AG04450 (cell line): ENCODE measurements around the gene PRMT3. TPM values are rescaled to one million over a fixed set of nuclear protein-coding genes. Genes with fewer than 3 reads are reported as not detected.

ENCODE experiments used
- CTCF ChIA-PET: fragments of 300-600, 350-600 bp; formaldehyde crosslinking; extraction: SDS; loops from one replicate; lab custom pipeline; 2022; ENCODE audit warnings: antibody characterized with exemption, inconsistent platforms; lab: Charles Lee
- POLR2A ChIA-PET: fragments of 350-600 bp; formaldehyde crosslinking; extraction: SDS; loops from one replicate; lab custom pipeline; 2021; ENCODE audit warnings: antibody characterized with exemption, inconsistent platforms; lab: Yijun Ruan, JAX
- DNase-seq: peaks from one replicate; pipeline ENCODE4 v3.0.0-alpha.2; 2011; ENCODE audit warnings: low read depth, low spot score
- H3K27ac ChIP-seq: one replicate; pipeline ENCODE4 v1.5.1; 2012; ENCODE audit warnings: low read depth, low read length, control low read depth
- H3K27me3 ChIP-seq: one replicate; pipeline ENCODE4 v1.6.0; 2012; ENCODE audit warnings: low read length; ENCODE audit not compliant: control insufficient read depth, insufficient read depth
- H3K4me3 ChIP-seq: 2 replicates; pipeline ENCODE4 v1.5.1; 2011; ENCODE audit warnings: mild to moderate bottlenecking, low read depth, low read length, control low read depth
- H3K9me3 ChIP-seq: 2 replicates; pipeline ENCODE4 v1.5.1; 2012; ENCODE audit warnings: low read length; ENCODE audit not compliant: control insufficient read depth, insufficient read depth
- polyA plus RNA-seq: library from polyadenylated mRNA; depleted of rRNA; stranded (reverse); fragments of >200 nt; gene quantifications from 2 replicates; pipeline ENCODE4 v1.2.3, GENCODE V29; 2011
- TF ChIP-seq, protein P1 (sequence below): IDR thresholded peaks from 2 replicates; pipeline ENCODE4 v1.5.1; 2011; ENCODE audit warnings: low read depth, low read length, control low read depth, inconsistent platforms

PRMT3 gene
- polyA plus RNA-seq, 1 experiment = 14.8 TPM

DNA sequence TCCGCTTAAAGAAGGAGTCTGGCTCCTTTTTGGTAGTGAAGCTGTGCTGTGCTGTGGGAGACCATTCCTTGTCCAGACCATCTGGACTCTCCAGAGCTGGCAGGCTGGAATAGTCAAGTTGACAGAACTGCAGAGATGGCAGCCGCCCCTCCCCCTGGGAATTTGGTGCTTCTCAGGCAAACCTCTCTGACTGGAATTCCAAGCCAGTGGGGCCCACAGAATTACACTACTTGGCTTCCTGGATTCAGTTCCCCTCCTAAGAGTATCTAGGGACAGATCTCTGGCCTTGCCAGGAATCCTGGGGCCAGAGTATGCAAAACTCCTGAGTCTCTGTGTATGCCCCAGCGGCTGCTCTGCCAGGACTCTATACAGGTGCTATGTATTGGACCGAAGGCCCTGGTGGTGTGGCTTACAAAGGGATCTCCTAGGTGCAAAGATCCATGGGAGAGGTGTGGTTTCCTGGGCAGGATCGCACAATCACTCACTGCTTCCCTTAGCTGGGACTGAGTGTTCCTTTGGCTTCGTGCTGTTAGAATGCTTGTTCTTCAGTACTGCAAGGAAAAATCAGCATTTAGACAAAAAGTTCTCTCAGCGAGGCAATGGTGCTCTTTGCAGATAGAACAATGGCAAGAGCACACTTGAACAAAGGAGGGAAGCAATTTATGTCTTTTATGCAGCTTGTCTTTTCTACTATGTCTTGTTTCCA, 86.8 kb downstream of the PRMT3 start:
- no peak for DNase-seq
- Histone ChIP-seq H3K9me3 (no peaks in the 10 kb centered on the region; the same call in 1 of the 2 replicates), H3K4me3 (no peak overlapping the region), H3K27ac (no peak overlapping the region), H3K27me3 (no peaks in the 10 kb centered on the region)
- ChIA-PET POLR2A (interaction anchor here (0.6 kb wide), 1 partner anchor 10 kb away, joined by 3 read pairs; no protein-coding TSS in a partner anchor), CTCF (no interaction called here)
- TF ChIP-seq, protein P1, sequence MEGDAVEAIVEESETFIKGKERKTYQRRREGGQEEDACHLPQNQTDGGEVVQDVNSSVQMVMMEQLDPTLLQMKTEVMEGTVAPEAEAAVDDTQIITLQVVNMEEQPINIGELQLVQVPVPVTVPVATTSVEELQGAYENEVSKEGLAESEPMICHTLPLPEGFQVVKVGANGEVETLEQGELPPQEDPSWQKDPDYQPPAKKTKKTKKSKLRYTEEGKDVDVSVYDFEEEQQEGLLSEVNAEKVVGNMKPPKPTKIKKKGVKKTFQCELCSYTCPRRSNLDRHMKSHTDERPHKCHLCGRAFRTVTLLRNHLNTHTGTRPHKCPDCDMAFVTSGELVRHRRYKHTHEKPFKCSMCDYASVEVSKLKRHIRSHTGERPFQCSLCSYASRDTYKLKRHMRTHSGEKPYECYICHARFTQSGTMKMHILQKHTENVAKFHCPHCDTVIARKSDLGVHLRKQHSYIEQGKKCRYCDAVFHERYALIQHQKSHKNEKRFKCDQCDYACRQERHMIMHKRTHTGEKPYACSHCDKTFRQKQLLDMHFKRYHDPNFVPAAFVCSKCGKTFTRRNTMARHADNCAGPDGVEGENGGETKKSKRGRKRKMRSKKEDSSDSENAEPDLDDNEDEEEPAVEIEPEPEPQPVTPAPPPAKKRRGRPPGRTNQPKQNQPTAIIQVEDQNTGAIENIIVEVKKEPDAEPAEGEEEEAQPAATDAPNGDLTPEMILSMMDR = no peak

DNA sequence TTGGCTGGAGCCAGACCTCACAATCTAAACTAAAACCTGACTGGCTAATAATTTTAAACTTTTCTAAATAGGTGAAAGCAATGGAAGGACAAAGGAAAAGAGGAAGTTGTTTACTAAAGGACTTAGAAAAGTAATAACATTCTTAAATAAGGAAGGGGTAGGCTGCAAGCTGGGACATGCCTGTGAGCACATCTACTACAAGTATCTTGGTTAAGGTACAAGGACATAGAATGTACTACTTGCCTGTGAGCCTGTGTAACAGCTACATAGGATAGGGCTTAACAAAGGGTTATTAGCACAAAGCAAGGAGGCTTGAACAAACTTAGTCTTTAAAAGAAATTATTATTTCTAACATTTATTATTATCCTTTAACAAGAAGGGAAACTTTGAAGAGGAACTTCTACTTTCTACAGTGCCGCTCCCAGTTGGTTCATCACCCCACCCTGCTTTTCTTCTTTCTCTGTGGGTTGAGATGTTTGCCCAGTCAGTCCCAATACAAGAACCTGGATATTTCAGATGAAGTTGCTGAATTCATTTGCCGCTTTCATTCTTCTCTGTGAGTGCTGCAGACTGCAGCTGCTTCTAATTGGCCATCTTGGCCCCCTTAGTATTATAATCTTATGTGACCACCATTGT, 87.5 kb downstream of the PRMT3 start:
- TF ChIP-seq, protein P1 = no peak
- H3K27me3 ChIP-seq = no peaks in the 10 kb centered on the region
- ChIA-PET POLR2A (no interaction called here), CTCF (no interaction called here)
- H3K4me3 ChIP-seq = no peak overlapping the region
- H3K9me3 ChIP-seq = no peaks in the 10 kb centered on the region; the same call in 1 of the 2 replicates
- DNase-seq = no peak
- no peak overlapping the region for H3K27ac ChIP-seq

DNA sequence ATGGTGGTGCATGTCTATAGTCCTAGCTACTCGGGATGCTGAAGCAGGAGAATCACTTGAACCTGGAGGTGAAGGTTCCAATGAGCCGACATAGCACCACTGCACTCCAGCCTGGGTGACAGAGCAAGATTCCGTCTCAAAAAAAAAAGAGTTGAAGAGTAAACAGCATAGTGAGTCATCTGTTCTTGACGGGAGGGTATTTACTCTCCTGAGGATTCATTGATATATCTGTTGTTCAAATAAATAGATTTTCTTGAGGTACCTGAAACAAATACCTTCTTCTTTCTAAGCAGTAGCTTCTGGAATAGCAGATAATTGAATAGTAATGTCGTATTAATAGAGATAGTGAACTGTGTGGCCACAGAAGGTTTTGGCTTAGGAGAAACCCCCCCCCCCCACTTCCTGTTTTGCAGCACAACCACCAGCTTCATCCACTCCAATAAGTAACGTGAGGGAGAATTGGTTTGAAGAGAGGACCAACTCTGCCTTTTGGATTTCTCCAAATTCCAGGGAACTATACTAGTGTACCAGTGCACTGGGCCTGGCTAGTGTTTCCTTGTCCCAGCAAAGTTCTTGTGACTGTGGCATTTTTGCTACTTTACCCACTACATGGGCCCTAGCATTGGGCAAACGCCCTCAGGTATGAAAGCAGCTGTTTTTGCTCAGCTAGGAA, 90.0 kb downstream of the PRMT3 start:
- Histone ChIP-seq H3K27me3 (no peaks in the 10 kb centered on the region), H3K27ac (no peak overlapping the region), H3K4me3 (no peak overlapping the region), H3K9me3 (no peaks in the 10 kb centered on the region)
- CTCF ChIA-PET = interaction anchor here (0.8 kb wide), 1 partner anchor 81 kb away, joined by 3 read pairs; no protein-coding TSS in a partner anchor
- POLR2A ChIA-PET = no interaction called here
- DNase-seq = no peak
- TF ChIP-seq, protein P1 = no peak

DNA sequence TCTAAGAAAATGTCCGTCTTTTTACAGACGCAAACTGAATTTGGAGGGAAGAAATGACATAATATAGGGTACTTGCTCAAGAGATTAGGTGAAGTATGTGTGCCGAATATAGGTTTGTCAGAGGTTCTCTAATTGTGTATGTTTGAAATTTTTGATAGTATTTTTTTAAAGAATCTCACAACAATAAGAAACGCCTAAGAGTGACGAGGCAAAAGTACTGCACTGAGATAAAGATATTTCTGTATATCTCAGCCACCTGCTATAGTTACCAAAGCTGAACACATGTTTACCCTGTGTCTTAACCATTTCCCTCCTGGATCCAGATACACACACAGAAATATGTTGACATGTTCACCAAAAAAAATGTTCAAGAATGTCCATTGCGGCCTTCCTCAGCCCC, 92.0 kb downstream of the PRMT3 start:
- TF ChIP-seq, protein P1 = no peak
- no peak overlapping the region for H3K4me3 ChIP-seq
- no peak overlapping the region for H3K27ac ChIP-seq
- H3K27me3 ChIP-seq = no peaks in the 10 kb centered on the region
- ChIA-PET POLR2A (no interaction called here), CTCF (interaction anchor here (1.4 kb wide), 1 partner anchor 82 kb away, joined by 4 read pairs; no protein-coding TSS in a partner anchor)
- DNase-seq = no peak
- H3K9me3 ChIP-seq = no peaks in the 10 kb centered on the region
